Measurements from ENCODE around the gene SETD1B. TPM values are rescaled to one million over a fixed set of nuclear protein-coding genes. Genes with fewer than 3 reads are reported as not detected.
A peak's percentile ranks its signal among the peaks of the same experiment; 100 is the strongest.

SETD1B gene
- total RNA-seq, 6 experiments from 2014 or later: 3.7 to 20.0 (median 9.3) TPM

- TF ChIP-seq, protein P1, sequence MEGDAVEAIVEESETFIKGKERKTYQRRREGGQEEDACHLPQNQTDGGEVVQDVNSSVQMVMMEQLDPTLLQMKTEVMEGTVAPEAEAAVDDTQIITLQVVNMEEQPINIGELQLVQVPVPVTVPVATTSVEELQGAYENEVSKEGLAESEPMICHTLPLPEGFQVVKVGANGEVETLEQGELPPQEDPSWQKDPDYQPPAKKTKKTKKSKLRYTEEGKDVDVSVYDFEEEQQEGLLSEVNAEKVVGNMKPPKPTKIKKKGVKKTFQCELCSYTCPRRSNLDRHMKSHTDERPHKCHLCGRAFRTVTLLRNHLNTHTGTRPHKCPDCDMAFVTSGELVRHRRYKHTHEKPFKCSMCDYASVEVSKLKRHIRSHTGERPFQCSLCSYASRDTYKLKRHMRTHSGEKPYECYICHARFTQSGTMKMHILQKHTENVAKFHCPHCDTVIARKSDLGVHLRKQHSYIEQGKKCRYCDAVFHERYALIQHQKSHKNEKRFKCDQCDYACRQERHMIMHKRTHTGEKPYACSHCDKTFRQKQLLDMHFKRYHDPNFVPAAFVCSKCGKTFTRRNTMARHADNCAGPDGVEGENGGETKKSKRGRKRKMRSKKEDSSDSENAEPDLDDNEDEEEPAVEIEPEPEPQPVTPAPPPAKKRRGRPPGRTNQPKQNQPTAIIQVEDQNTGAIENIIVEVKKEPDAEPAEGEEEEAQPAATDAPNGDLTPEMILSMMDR (IDR thresholded peaks at IDR 0.05): no peak
- peak; percentile 99 for TF ChIP-seq POLR2A (IDR thresholded peaks at IDR 0.05)
- WGBS (ENCODE audit: insufficient coverage, low coverage, low lambda C conversion rate, missing lambda C conversion rate): 0% methylated on average over 34 of the region's 65 CpGs
- Histone ChIP-seq H3K4me1 (peaks cover 0 to 28% (median 5%) of the 10 kb centered on the region in 4 donors), H3K4me3 (peak overlapping the region; percentile 65 to 83 (median 67)), H3K27ac (peak overlapping the region; percentile 100), H3K36me3 (peaks cover 0 to 3% (median under 1%) of the 10 kb centered on the region in 4 donors), H3K9me3 (no peaks in the 10 kb centered on the region), H3K27me3 (no peaks in the 10 kb centered on the region)
- DNase-seq (peak; percentile 90 to 93 (median 93)), ATAC-seq (peak; percentile 41 to 46 (median 44))
- intact Hi-C loops (cut with DNase I): loop anchor here in 1 of 2 donors (10.0 kb wide), 1 partner anchor 82 kb away; the partner anchor contains the start of gene PSMD9
These were observed 738 bp upstream of the SETD1B start for GRCh38 chr12:121802843-121803698.

- peaks cover 0 to 19% (median 5%) of the 10 kb centered on the region in 4 donors for H3K4me1 ChIP-seq
- no peaks in the 10 kb centered on the region for H3K27me3 ChIP-seq
- intact Hi-C loops (cut with DNase I): loop anchor here in 1 of 2 donors (10.0 kb wide), 1 partner anchor 80 kb away; the partner anchor contains the start of gene PSMD9
- peak overlapping the region; percentile 73 to 100 (median 100) for H3K27ac ChIP-seq
- DNase-seq (peak; percentile 56 to 73 (median 72)), ATAC-seq (peak in 1 of 4 donors; percentile 2)
- H3K36me3 ChIP-seq: peaks cover 0 to 15% (median 9%) of the 10 kb centered on the region in 4 donors
- WGBS (ENCODE audit: insufficient coverage, low coverage, low lambda C conversion rate, missing lambda C conversion rate): 0% methylated on average over 7 of the region's 63 CpGs
- H3K9me3 ChIP-seq: no peaks in the 10 kb centered on the region
- TF ChIP-seq, protein P1 (IDR thresholded peaks at IDR 0.05): peak in 1 of 4 donors; percentile 8
- TF ChIP-seq POLR2A (IDR thresholded peaks at IDR 0.05): peak; percentile 34
- H3K4me3 ChIP-seq: peak overlapping the region; percentile 54 to 67 (median 65)
These were observed 755 bp downstream of the SETD1B start for GRCh38 chr12:121804417-121805111.

- Histone ChIP-seq H3K9me3 (no peaks in the 10 kb centered on the region), H3K4me3 (peak overlapping the region; percentile 54 to 67 (median 65)), H3K27me3 (no peaks in the 10 kb centered on the region), H3K4me1 (peaks cover 0 to 21% (median 8%) of the 10 kb centered on the region in 4 donors), H3K27ac (peak overlapping the region; percentile 73 to 100 (median 100)), H3K36me3 (peaks cover 0 to 23% (median 14%) of the 10 kb centered on the region in 4 donors)
- TF ChIP-seq POLR2A (IDR thresholded peaks at IDR 0.05): no peak
- TF ChIP-seq, protein P1 (IDR thresholded peaks at IDR 0.05): no peak
- DNase-seq: peak; percentile 39 to 61 (median 53)
- no peak for ATAC-seq
- intact Hi-C loops (cut with DNase I): loop anchor here in 1 of 2 donors (10.0 kb wide), 1 partner anchor 79 kb away; the partner anchor contains the start of gene PSMD9
- under 1% methylated on average over 28 of the region's 45 CpGs for WGBS (ENCODE audit: insufficient coverage, low coverage, low lambda C conversion rate, missing lambda C conversion rate)
These were observed 1.6 kb downstream of the SETD1B start for GRCh38 chr12:121805171-121806008.
